Lower leg skin (tissue), 3 donors: ENCODE results near the gene KDM8.

Experiments
- CTCF ChIP-seq, 3 donors: fragments of 450-650 bp; IDR thresholded peaks; one replicate each; pipeline ENCODE4 v1.5.1; 2016; ENCODE audit warnings: antibody characterized with exemption in 3 of 3, mild to moderate bottlenecking in 3 of 3, moderate library complexity in 2 of 3
- POLR2A ChIP-seq, 2 donors: fragments of 450-650 bp; IDR thresholded peaks; one replicate each; pipeline ENCODE4 v1.6.1; 2016 to 2017; ENCODE audit warnings: antibody characterized with exemption in 2 of 2, mild to moderate bottlenecking in 1 of 2, moderate library complexity in 1 of 2

GRCh38 chr16:27254262-27254811 is 51.0 kb downstream of the KDM8 start:
- no peak for TF ChIP-seq CTCF (IDR thresholded peaks at IDR 0.05)
- no peak for TF ChIP-seq POLR2A (IDR thresholded peaks at IDR 0.05)
